Measurements from ENCODE around the gene RLF. TPM values are rescaled to one million over a fixed set of nuclear protein-coding genes. Genes with fewer than 3 reads are reported as not detected.

The RLF gene
- total and polyA plus RNA-seq, 9 of the 15 experiments (the other 6 are each of a cell fraction or from before 2014, with no cell fraction given), result 3.6 to 35.0 (median 21.2) TPM

- peak in 1 of 2 experiments; percentile 75; a peak in 2 of 4 replicates for TF ChIP-seq ZMIZ1 (IDR thresholded peaks at IDR 0.05; ENCODE audit: low read depth in 2 of 2, low read length in 2 of 2)
- TF ChIP-seq RAD21 (CRISPR knock-in tag; conservative IDR thresholded peaks at IDR 0.05 in 1 of 2, IDR thresholded peaks at IDR 0.05 in 1 of 2), result peak in 1 of 2 experiments; percentile 2; a peak in 1 of 4 replicates
- TF ChIP-seq E2F1 (CRISPR knock-in tag; IDR thresholded peaks at IDR 0.05), result no peak
- no peak for TF ChIP-seq TFAP4 (CRISPR knock-in tag; IDR thresholded peaks at IDR 0.05; ENCODE audit: borderline replicate concordance)
- no peak for TF ChIP-seq TAF15 (IDR thresholded peaks at IDR 0.05; ENCODE audit: low read depth, low read length)
- TF ChIP-seq FOS (IDR thresholded peaks at IDR 0.05; ENCODE audit: extremely low read depth, insufficient read length), result no peak
- TF ChIP-seq SMARCC2 (IDR thresholded peaks at IDR 0.05; ENCODE audit: low read depth), result 0 out of 2 replicates have a peak, but pooled peaks have one; percentile 2
- TF ChIP-seq NCOA6 (IDR thresholded peaks at IDR 0.05), result no peak
- TF ChIP-seq IRF1 (CRISPR knock-in tag; IDR thresholded peaks at IDR 0.05; ENCODE audit: borderline replicate concordance), result no peak
- no peak for TF ChIP-seq CXXC5 (CRISPR knock-in tag; IDR thresholded peaks at IDR 0.05)
- no peak for TF ChIP-seq NELFE (IDR thresholded peaks at IDR 0.05; ENCODE audit: insufficient read depth, insufficient read length)
- no peak for TF ChIP-seq MCM3 (IDR thresholded peaks at IDR 0.05)
- TF ChIP-seq KAT2B (IDR thresholded peaks at IDR 0.05; ENCODE audit: low read depth, low read length), result no peak
- TF ChIP-seq POU5F1 (IDR thresholded peaks at IDR 0.05; ENCODE audit: borderline replicate concordance, low read depth, low read length, partially characterized antibody), result no peak
- peak; percentile 8; the same call in 1 of the 2 replicates for TF ChIP-seq KHSRP (IDR thresholded peaks at IDR 0.05)
- no peak for TF ChIP-seq RBM34 (IDR thresholded peaks at IDR 0.05; ENCODE audit: borderline replicate concordance, insufficient read depth, low read length)
- no peak for TF ChIP-seq NFXL1 (CRISPR knock-in tag; IDR thresholded peaks at IDR 0.05)
- TF ChIP-seq KAT7 (CRISPR knock-in tag; IDR thresholded peaks at IDR 0.05; ENCODE audit: borderline replicate concordance), result no peak
- TF ChIP-seq HMGXB4 (CRISPR knock-in tag; IDR thresholded peaks at IDR 0.05), result 0 out of 2 replicates have a peak, but pooled peaks have one; percentile 10
Measured at GRCh38 chr1:40161888-40162397, 756 bp downstream of the RLF start (continued).
